ENCODE data around the gene ACYP2.

DNA sequence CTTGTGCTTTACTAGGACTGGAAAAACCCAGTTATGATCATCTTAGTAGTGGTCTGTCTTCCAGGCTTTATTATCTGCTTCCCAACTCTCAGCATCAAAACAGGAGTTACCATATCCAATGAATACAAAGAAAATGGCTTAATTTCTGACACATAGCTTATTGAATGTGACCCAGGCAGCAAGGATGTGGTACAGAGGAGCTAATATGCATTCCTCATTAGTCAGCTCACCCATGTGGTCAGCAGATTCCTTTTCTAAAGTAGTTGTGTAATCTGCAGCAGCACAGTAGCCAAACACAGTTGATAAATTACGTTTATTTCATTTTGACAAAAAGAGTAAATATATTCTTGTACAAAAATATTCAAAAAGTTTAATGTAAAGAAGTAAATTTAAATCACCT, 97.0 kb downstream of the ACYP2 start:
- TF ChIP-seq POLR2A (IDR thresholded peaks at IDR 0.05), result no peak
- TF ChIP-seq, protein P1, sequence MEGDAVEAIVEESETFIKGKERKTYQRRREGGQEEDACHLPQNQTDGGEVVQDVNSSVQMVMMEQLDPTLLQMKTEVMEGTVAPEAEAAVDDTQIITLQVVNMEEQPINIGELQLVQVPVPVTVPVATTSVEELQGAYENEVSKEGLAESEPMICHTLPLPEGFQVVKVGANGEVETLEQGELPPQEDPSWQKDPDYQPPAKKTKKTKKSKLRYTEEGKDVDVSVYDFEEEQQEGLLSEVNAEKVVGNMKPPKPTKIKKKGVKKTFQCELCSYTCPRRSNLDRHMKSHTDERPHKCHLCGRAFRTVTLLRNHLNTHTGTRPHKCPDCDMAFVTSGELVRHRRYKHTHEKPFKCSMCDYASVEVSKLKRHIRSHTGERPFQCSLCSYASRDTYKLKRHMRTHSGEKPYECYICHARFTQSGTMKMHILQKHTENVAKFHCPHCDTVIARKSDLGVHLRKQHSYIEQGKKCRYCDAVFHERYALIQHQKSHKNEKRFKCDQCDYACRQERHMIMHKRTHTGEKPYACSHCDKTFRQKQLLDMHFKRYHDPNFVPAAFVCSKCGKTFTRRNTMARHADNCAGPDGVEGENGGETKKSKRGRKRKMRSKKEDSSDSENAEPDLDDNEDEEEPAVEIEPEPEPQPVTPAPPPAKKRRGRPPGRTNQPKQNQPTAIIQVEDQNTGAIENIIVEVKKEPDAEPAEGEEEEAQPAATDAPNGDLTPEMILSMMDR (IDR thresholded peaks at IDR 0.05), result no peak
